IMR-90 (cell line): ENCODE measurements around the gene VWA7. TPM values are rescaled to one million over a fixed set of nuclear protein-coding genes. Genes with fewer than 3 reads are reported as not detected.

ENCODE experiments used
- ATAC-seq: fragments of 200-7000 bp; cut with Tn5 transposase; 2 replicates; pipeline ENCODE4 v1.9.1; 2020; ENCODE audit warnings: low read depth, mild to moderate bottlenecking, moderate library complexity
- BruUV-seq: library from RNA; stranded (reverse); fragments of 400-500 nt; replicated peaks from 2 replicates; lab custom pipeline; 2021; lab: Mats Ljungman, UMichigan
- CTCF ChIA-PET: fragments of 300-600 bp; formaldehyde crosslinking; extraction: SDS; loops from one replicate; lab custom pipeline; 2021; ENCODE audit warnings: antibody characterized with exemption; lab: Yijun Ruan, JAX
- POLR2A ChIA-PET: fragments of 300-600 bp; sonication (Branson Sonifier 250); formaldehyde crosslinking; loops from one replicate; lab custom pipeline; 2022; ENCODE audit warnings: antibody characterized with exemption; ENCODE audit not compliant: unreplicated experiment; lab: Charles Lee
- DNase-seq: peaks from one replicate; pipeline ENCODE4 v3.0.0; 2013
- H2AFZ ChIP-seq: replicated peaks from 2 replicates; pipeline ENCODE3; 2013; ENCODE audit warnings: low read length, mild to moderate bottlenecking; ENCODE audit not compliant: poor library complexity
- H2AK5ac ChIP-seq: 2 replicates; pipeline ENCODE4 v1.6.1; 2013; ENCODE audit warnings: low read depth, low read length, inconsistent platforms
- H2AK9ac ChIP-seq: replicated peaks from 2 replicates; pipeline ENCODE3; 2013; ENCODE audit warnings: mild to moderate bottlenecking, low read depth, low read length, moderate library complexity; ENCODE audit not compliant: poor library complexity
- H2BK120ac ChIP-seq: 2 replicates; pipeline ENCODE4 v1.6.1; 2013; ENCODE audit warnings: low read depth, low read length, inconsistent platforms
- H2BK15ac ChIP-seq: 3 replicates; pipeline ENCODE4 v1.6.1; 2013; ENCODE audit warnings: low read depth, low read length, inconsistent platforms
- H2BK20ac ChIP-seq: 2 replicates; pipeline ENCODE4 v1.6.1; 2013; ENCODE audit warnings: low read depth, mild to moderate bottlenecking, inconsistent platforms, low read length, moderate library complexity
- H2BK5ac ChIP-seq: 2 replicates; pipeline ENCODE4 v1.6.1; 2013; ENCODE audit warnings: mild to moderate bottlenecking, low read depth, low read length, inconsistent platforms; ENCODE audit not compliant: poor library complexity, severe bottlenecking
- H3K14ac ChIP-seq: replicated peaks from 2 replicates; pipeline ENCODE4 v1.6.1; 2013; ENCODE audit warnings: low read depth, low read length, inconsistent platforms
- H3K18ac ChIP-seq: 2 replicates; pipeline ENCODE4 v1.6.1; 2013; ENCODE audit warnings: low read depth, low read length, control low read depth
- H3K23ac ChIP-seq: 2 replicates; pipeline ENCODE4 v1.6.1; 2013; ENCODE audit warnings: low read depth, low read length, inconsistent platforms
- H3K27ac ChIP-seq: 2 replicates; pipeline ENCODE4 v1.5.1; 2013; ENCODE audit warnings: mild to moderate bottlenecking, control low read depth, low read length; ENCODE audit not compliant: insufficient read depth
- H3K27me3 ChIP-seq: 2 replicates; pipeline ENCODE4 v1.6.1; 2013; ENCODE audit warnings: low read length; ENCODE audit not compliant: control insufficient read depth, insufficient read depth
- H3K36me3 ChIP-seq: 2 replicates; pipeline ENCODE4 v1.6.1; 2013; ENCODE audit warnings: low read length, mixed read lengths; ENCODE audit not compliant: control insufficient read depth, insufficient read depth
- H3K4ac ChIP-seq: 2 replicates; pipeline ENCODE4 v1.6.1; 2013; ENCODE audit warnings: low read depth, low read length, inconsistent platforms
- H3K4me1 ChIP-seq: 2 replicates; pipeline ENCODE4 v1.6.1; 2013; ENCODE audit warnings: low read length, mixed read lengths; ENCODE audit not compliant: control insufficient read depth, insufficient read depth
- H3K4me2 ChIP-seq: 2 replicates; pipeline ENCODE4 v1.6.1; 2013; ENCODE audit warnings: low read depth, mild to moderate bottlenecking, control low read depth, low read length, moderate library complexity
- H3K4me3 ChIP-seq: 2 replicates; pipeline ENCODE4 v1.5.1; 2013; ENCODE audit warnings: low read depth, mild to moderate bottlenecking, control low read depth, low read length, moderate library complexity; ENCODE audit not compliant: insufficient read depth
- H3K56ac ChIP-seq: 2 replicates; pipeline ENCODE4 v1.6.1; 2013; ENCODE audit warnings: low read length, inconsistent platforms; ENCODE audit not compliant: insufficient read depth; ENCODE audit errors: extremely low read depth
- H3K79me1 ChIP-seq, 2 experiments: 2 replicates each; pipeline ENCODE4 v1.6.1; 2013; ENCODE audit warnings: low read length in 2 of 2, inconsistent platforms in 1 of 2, low read depth in 1 of 2
- H3K9ac ChIP-seq: 2 replicates; pipeline ENCODE4 v1.6.1; 2013; ENCODE audit warnings: low read depth, low read length, control low read depth
- H3K9me1 ChIP-seq: 2 replicates; pipeline ENCODE4 v1.6.1; 2013; ENCODE audit warnings: low read length, inconsistent platforms; ENCODE audit not compliant: insufficient read depth
- H3K9me3 ChIP-seq: 2 replicates; pipeline ENCODE4 v1.6.1; 2013; ENCODE audit warnings: low read length; ENCODE audit not compliant: control insufficient read depth, insufficient read depth
- H4K20me1 ChIP-seq: 2 replicates; pipeline ENCODE4 v1.6.1; 2013; ENCODE audit warnings: low read length, inconsistent platforms; ENCODE audit not compliant: insufficient read depth
- H4K5ac ChIP-seq: 2 replicates; pipeline ENCODE4 v1.6.1; 2013; ENCODE audit warnings: mild to moderate bottlenecking, low read depth, low read length, control low read depth
- H4K8ac ChIP-seq, 2 experiments: 2 replicates each; pipeline ENCODE4 v1.6.1; 2013; ENCODE audit warnings: low read depth in 2 of 2, low read length in 2 of 2, control low read depth in 1 of 2, inconsistent platforms in 1 of 2
- H4K91ac ChIP-seq: 2 replicates; pipeline ENCODE4 v1.6.1; 2013; ENCODE audit warnings: low read depth, low read length, inconsistent platforms; ENCODE audit not compliant: insufficient read depth
- BHLHE40 ChIP-seq: fragments of 150-350 bp; IDR thresholded peaks from 2 replicates; pipeline ENCODE4 v1.6.1; 2016; ENCODE audit warnings: mild to moderate bottlenecking, low read depth, low read length
- CEBPB ChIP-seq: IDR thresholded peaks from 2 replicates; pipeline ENCODE4 v1.6.1; 2012; ENCODE audit warnings: low read depth, low read length, improper control_type of control experiment
- CHD1 ChIP-seq: IDR thresholded peaks from 2 replicates; pipeline ENCODE4 v1.6.1; 2012; ENCODE audit warnings: low read depth, low read length, improper control_type of control experiment
- FOS ChIP-seq: fragments of 150-350 bp; IDR thresholded peaks from 2 replicates; pipeline ENCODE4 v1.6.1; 2016; ENCODE audit warnings: low read depth, low read length
- MAFK ChIP-seq: IDR thresholded peaks from 2 replicates; pipeline ENCODE4 v1.6.1; 2012; ENCODE audit warnings: low read depth, low read length, improper control_type of control experiment
- MAZ ChIP-seq: IDR thresholded peaks from 2 replicates; pipeline ENCODE4 v1.6.1; 2012; ENCODE audit warnings: low read depth, mild to moderate bottlenecking, low read length, improper control_type of control experiment, moderate library complexity, borderline replicate concordance
- MXI1 ChIP-seq: IDR thresholded peaks from 2 replicates; pipeline ENCODE4 v1.6.1; 2012; ENCODE audit warnings: low read depth, mild to moderate bottlenecking, low read length, moderate library complexity, borderline replicate concordance
- NFE2L2 ChIP-seq: fragments of 150-350 bp; IDR thresholded peaks from 2 replicates; pipeline ENCODE4 v1.6.1; 2016; ENCODE audit warnings: low read depth, mild to moderate bottlenecking, low read length
- POLR2A ChIP-seq: IDR thresholded peaks from 2 replicates; pipeline ENCODE4 v1.6.1; 2012; ENCODE audit warnings: mild to moderate bottlenecking, low read depth, low read length
- RAD21 ChIP-seq: IDR thresholded peaks from 2 replicates; pipeline ENCODE4 v1.6.1; 2012; ENCODE audit warnings: low read length, improper control_type of control experiment
- RCOR1 ChIP-seq: IDR thresholded peaks from 2 replicates; pipeline ENCODE4 v1.6.1; 2012; ENCODE audit warnings: mild to moderate bottlenecking, low read length, improper control_type of control experiment; ENCODE audit not compliant: insufficient replicate concordance
- RFX5 ChIP-seq: IDR thresholded peaks from 2 replicates; pipeline ENCODE4 v1.8.0; 2012; ENCODE audit warnings: low read depth, mild to moderate bottlenecking, low read length, moderate library complexity
- SMC3 ChIP-seq: fragments of 150-350 bp; IDR thresholded peaks from 2 replicates; pipeline ENCODE4 v1.6.1; 2016; ENCODE audit warnings: low read depth, mild to moderate bottlenecking, antibody characterized with exemption, low read length, moderate library complexity
- WGBS, 2 experiments: methylation state at CpG; one replicate each; pipeline versions ENCODE4 v1.1.5 to v1.1.7; 2013; ENCODE audit warnings: missing lambda C conversion rate in 2 of 2; ENCODE audit not compliant: insufficient read length in 1 of 2; ENCODE audit errors: extremely low coverage in 2 of 2; 5-methylcytosine and 5-hydroxymethylcytosine counted together
- dilution Hi-C: fragments of 300-500 bp; cut with HindIII; formaldehyde crosslinking; loops from one replicate; pipeline ENCODE4 v1.14.3; 2018; ENCODE audit warnings: low sequenced_read_pairs; ENCODE audit not compliant: unreplicated experiment
- in situ Hi-C: fragments of 300-500 bp; cut with MboI; formaldehyde crosslinking; loops from 3 replicates; pipeline ENCODE4 v1.14.3; 2019; ENCODE audit warnings: low sequenced_read_pairs, inconsistent platforms, mixed read lengths
- intact Hi-C: fragments of 100-400 bp; cut with micrococcal nuclease; formaldehyde crosslinking; loops from 2 replicates; pipeline ENCODE4 v1.10.0; 2022
- polyA plus RNA-seq, 3 experiments: library from polyadenylated mRNA; depleted of rRNA; stranded (reverse); fragments of >200 nt; gene quantifications; 2 replicates each; pipeline ENCODE4 v1.2.3, GENCODE V29; 2012; ENCODE audit warnings: low replicate concordance in 1 of 3
- total RNA-seq: library from RNA; depleted of rRNA; stranded (reverse); fragments of >200 nt; gene quantifications from 2 replicates; pipeline ENCODE4 v1.2.3, GENCODE V29; 2012
- TF ChIP-seq, protein P1 (sequence below): fragments of 150-350 bp; IDR thresholded peaks from 2 replicates; pipeline ENCODE4 v1.6.1; 2017; ENCODE audit warnings: mild to moderate bottlenecking, antibody characterized with exemption, low read length, low read depth
- TF ChIP-seq, protein P2 (sequence below): fragments of 150-350 bp; IDR thresholded peaks from 2 replicates; pipeline ENCODE4 v1.6.1; 2016; ENCODE audit warnings: low read depth, mild to moderate bottlenecking, low read length, moderate library complexity, borderline replicate concordance

The VWA7 gene
- total and polyA plus RNA-seq, 2 of the 4 experiments (the other 2 are of a cell fraction), result under 0.01 to 1.4 TPM

DNA sequence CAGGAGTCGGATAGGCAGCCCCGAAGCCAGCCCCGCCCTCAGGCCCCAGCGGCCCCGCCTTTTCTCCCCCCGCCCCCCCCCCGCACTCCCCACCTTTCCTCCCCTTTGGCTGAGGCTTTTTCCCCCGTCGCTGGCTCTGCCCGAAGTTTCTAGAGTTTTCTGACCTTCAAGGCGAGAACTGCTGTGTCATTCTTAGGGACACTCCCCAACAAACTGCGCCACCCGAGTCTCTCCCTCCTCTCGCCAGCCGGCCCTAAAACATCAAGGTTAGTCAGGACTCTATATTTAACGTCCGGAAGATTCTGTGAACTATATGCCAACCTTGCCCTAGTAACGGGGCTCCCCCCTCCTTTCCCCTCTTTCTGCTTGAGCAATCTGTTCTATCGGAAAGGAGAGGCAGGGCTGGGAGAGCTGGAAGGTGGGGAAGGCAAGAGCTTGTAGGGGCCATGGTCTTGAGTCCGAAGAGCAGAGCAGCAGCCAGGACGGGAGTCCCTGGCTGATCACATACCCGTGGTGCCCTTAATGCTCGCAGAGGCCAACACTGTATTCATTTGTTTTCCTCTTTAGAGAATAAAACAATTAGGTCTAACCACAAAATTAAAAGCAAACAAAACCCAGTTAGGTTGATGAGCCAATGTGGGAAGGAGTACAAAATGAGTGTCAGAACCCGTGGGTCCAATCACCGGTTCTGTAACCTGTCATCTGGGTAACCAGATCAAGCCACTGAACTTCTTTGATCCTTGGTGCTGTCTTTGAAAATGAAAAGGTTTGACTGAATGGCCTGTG, 45.1 kb upstream of the VWA7 start:
- Histone ChIP-seq H3K27ac (peak overlapping the region; percentile 85), H3K36me3 (no peaks in the 10 kb centered on the region), H2BK20ac (peak overlapping the region; percentile 64), H3K4me2 (peak overlapping the region; percentile 94), H3K56ac (peak overlapping the region; percentile 94), H3K79me1 (peaks cover 10 to 50% of the 10 kb centered on the region in 2 experiments), H2BK5ac (peak overlapping the region; percentile 82), H3K27me3 (no peaks in the 10 kb centered on the region), H3K4me1 (peaks cover 10% of the 10 kb centered on the region), H3K4ac (peak overlapping the region; percentile 91), H3K9ac (peak overlapping the region; percentile 87), H2BK120ac (peak overlapping the region; percentile 83), H3K14ac (peak overlapping the region; percentile 85), H3K23ac (peak overlapping the region; percentile 94), H3K4me3 (peak overlapping the region; percentile 48), H4K20me1 (no peaks in the 10 kb centered on the region), H4K8ac (peak overlapping the region; percentile 79 to 84), H3K18ac (peak overlapping the region; percentile 85), H4K91ac (peak overlapping the region; percentile 92), H3K9me1 (peaks cover 7% of the 10 kb centered on the region), H3K9me3 (no peaks in the 10 kb centered on the region), H4K5ac (peak overlapping the region; percentile 69), H2AFZ (peak overlapping the region; percentile 90), H2AK9ac (peak overlapping the region; percentile 76), H2AK5ac (peak overlapping the region; percentile 88), H2BK15ac (peak overlapping the region; percentile 57)
- DNase-seq, result peak; percentile 64
- no TSS peak for BruUV-seq
- no CpG with 5 or more reads among the region's 25 CpGs for WGBS, 2 experiments
- ChIA-PET CTCF (interaction anchor here (0.5 to 1.3 kb wide), 2 partner anchors 15 to 1159 kb away, joined by 3 read pairs; partner anchors contain the start of gene LSM2), POLR2A (no interaction called here)
- intact Hi-C loops, result no loop called here
- dilution Hi-C loops, result no loop called here
- in situ Hi-C loops, result no loop called here
- ATAC-seq, result peak; percentile 62
- peak; percentile 43 for TF ChIP-seq MAFK
- TF ChIP-seq POLR2A, result peak; percentile 54; the same call in 1 of the 2 replicates
- TF ChIP-seq RAD21, result no peak
- no peak for TF ChIP-seq MXI1
- TF ChIP-seq CEBPB, result peak; percentile 44; the same call in 1 of the 2 replicates
- no peak for TF ChIP-seq SMC3
- no peak for TF ChIP-seq BHLHE40
- TF ChIP-seq MAZ, result no peak
- TF ChIP-seq NFE2L2, result peak; percentile 93
- TF ChIP-seq CHD1, result no peak
- TF ChIP-seq RCOR1, result no peak
- no peak for TF ChIP-seq RFX5
- TF ChIP-seq, protein P1, sequence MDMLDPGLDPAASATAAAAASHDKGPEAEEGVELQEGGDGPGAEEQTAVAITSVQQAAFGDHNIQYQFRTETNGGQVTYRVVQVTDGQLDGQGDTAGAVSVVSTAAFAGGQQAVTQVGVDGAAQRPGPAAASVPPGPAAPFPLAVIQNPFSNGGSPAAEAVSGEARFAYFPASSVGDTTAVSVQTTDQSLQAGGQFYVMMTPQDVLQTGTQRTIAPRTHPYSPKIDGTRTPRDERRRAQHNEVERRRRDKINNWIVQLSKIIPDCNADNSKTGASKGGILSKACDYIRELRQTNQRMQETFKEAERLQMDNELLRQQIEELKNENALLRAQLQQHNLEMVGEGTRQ, result no peak
- no peak for TF ChIP-seq FOS
- TF ChIP-seq, protein P2, sequence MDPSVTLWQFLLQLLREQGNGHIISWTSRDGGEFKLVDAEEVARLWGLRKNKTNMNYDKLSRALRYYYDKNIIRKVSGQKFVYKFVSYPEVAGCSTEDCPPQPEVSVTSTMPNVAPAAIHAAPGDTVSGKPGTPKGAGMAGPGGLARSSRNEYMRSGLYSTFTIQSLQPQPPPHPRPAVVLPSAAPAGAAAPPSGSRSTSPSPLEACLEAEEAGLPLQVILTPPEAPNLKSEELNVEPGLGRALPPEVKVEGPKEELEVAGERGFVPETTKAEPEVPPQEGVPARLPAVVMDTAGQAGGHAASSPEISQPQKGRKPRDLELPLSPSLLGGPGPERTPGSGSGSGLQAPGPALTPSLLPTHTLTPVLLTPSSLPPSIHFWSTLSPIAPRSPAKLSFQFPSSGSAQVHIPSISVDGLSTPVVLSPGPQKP, result no peak
